Measurements from ENCODE around the gene ZMIZ1. TPM values are rescaled to one million over a fixed set of nuclear protein-coding genes. Genes with fewer than 3 reads are reported as not detected.

Gene ZMIZ1
- total RNA-seq, 2 experiments from 2014 or later: 14.6 to 15.5 TPM

- CTCF ChIA-PET: no interaction called here
- no peaks in the 10 kb centered on the region for H3K36me3 Mint-ChIP-seq (ENCODE audit: low read depth)
- H3K36me3 ChIP-seq (ENCODE audit: insufficient read depth, low read length): peaks cover 5% of the 10 kb centered on the region
- no peak overlapping the region for H3K4me3 ChIP-seq (ENCODE audit: low read length)
- no peak overlapping the region for H3K4me3 Mint-ChIP-seq
- ATAC-seq (ENCODE audit: poor library complexity): no peak
- H3K27ac Mint-ChIP-seq: no peak overlapping the region
- H3K4me1 ChIP-seq (ENCODE audit: insufficient read depth, low read length): no peaks in the 10 kb centered on the region
- intact Hi-C loops (cut with DNase I, micrococcal nuclease): no loop called here
- H3K27me3 Mint-ChIP-seq: no peaks in the 10 kb centered on the region
- H3K27me3 ChIP-seq (ENCODE audit: control insufficient read depth in 1 of 2, insufficient read depth in 2 of 2, low read length in 2 of 2): no peaks in the 10 kb centered on the region
- H3K27ac ChIP-seq (ENCODE audit: low read depth in 1 of 2, low read length in 2 of 2): no peak overlapping the region
- H3K9me3 Mint-ChIP-seq: no peaks in the 10 kb centered on the region
- DNase-seq: no peak
- no peaks in the 10 kb centered on the region for H3K9me3 ChIP-seq (ENCODE audit: control insufficient read depth in 1 of 2, insufficient read depth in 1 of 2, low read length in 2 of 2)
- TF ChIP-seq CTCF (IDR thresholded peaks at IDR 0.05): no peak
- H3K4me1 Mint-ChIP-seq (ENCODE audit: low read depth): peaks cover 12% of the 10 kb centered on the region
- POLR2A ChIA-PET: no interaction called here
These were observed 190.1 kb downstream of the ZMIZ1 start for GRCh38 chr10:79258894-79259293.

GRCh38 chr10:79259834-79260233 lies 191.1 kb downstream of the ZMIZ1 start:
- ChIA-PET POLR2A (no interaction called here), CTCF (no interaction called here)
- Histone ChIP-seq H3K27me3 (ENCODE audit: control insufficient read depth in 1 of 2, insufficient read depth in 2 of 2, low read length in 2 of 2) (no peaks in the 10 kb centered on the region), H3K4me3 (ENCODE audit: low read length) (no peak overlapping the region), H3K9me3 (ENCODE audit: control insufficient read depth in 1 of 2, insufficient read depth in 1 of 2, low read length in 2 of 2) (no peaks in the 10 kb centered on the region), H3K27ac (ENCODE audit: low read depth in 1 of 2, low read length in 2 of 2) (no peak overlapping the region), H3K36me3 (ENCODE audit: insufficient read depth, low read length) (peaks cover 5% of the 10 kb centered on the region), H3K4me1 (ENCODE audit: insufficient read depth, low read length) (no peaks in the 10 kb centered on the region)
- Mint-ChIP-seq H3K27ac (no peak overlapping the region), H3K4me3 (no peak overlapping the region), H3K9me3 (no peaks in the 10 kb centered on the region), H3K27me3 (no peaks in the 10 kb centered on the region), H3K36me3 (ENCODE audit: low read depth) (no peaks in the 10 kb centered on the region), H3K4me1 (ENCODE audit: low read depth) (peaks cover 16% of the 10 kb centered on the region)
- ATAC-seq (ENCODE audit: poor library complexity) (no peak), DNase-seq (no peak)
- intact Hi-C loops (cut with DNase I, micrococcal nuclease): no loop called here
- no peak for TF ChIP-seq CTCF (IDR thresholded peaks at IDR 0.05)

GRCh38 chr10:79260811-79261740 lies 192.3 kb downstream of the ZMIZ1 start:
- H3K27me3 Mint-ChIP-seq: no peaks in the 10 kb centered on the region
- POLR2A ChIA-PET: no interaction called here

More at GRCh38 chr10:79260811-79261740, 192.3 kb downstream of the ZMIZ1 start:
- CTCF ChIA-PET: no interaction called here
- Histone ChIP-seq H3K4me3 (ENCODE audit: low read length) (no peak overlapping the region), H3K36me3 (ENCODE audit: insufficient read depth, low read length) (peaks cover 5% of the 10 kb centered on the region), H3K27ac (ENCODE audit: low read depth in 1 of 2, low read length in 2 of 2) (no peak overlapping the region), H3K4me1 (ENCODE audit: insufficient read depth, low read length) (peaks cover 3% of the 10 kb centered on the region), H3K9me3 (ENCODE audit: control insufficient read depth in 1 of 2, insufficient read depth in 1 of 2, low read length in 2 of 2) (no peaks in the 10 kb centered on the region), H3K27me3 (ENCODE audit: control insufficient read depth in 1 of 2, insufficient read depth in 2 of 2, low read length in 2 of 2) (no peaks in the 10 kb centered on the region)
- Mint-ChIP-seq H3K4me3 (no peak overlapping the region), H3K9me3 (no peaks in the 10 kb centered on the region), H3K27ac (no peak overlapping the region), H3K4me1 (ENCODE audit: low read depth) (peaks cover 17% of the 10 kb centered on the region), H3K36me3 (ENCODE audit: low read depth) (no peaks in the 10 kb centered on the region)
- no peak for ATAC-seq (ENCODE audit: poor library complexity)
- TF ChIP-seq CTCF (IDR thresholded peaks at IDR 0.05): no peak
- intact Hi-C loops (cut with DNase I, micrococcal nuclease): no loop called here
- DNase-seq: no peak

All from CD4-positive, alpha-beta T cell (primary cell).